ENCODE results near the gene VWC2L. TPM values are rescaled to one million over a fixed set of nuclear protein-coding genes. Genes with fewer than 3 reads are reported as not detected.

VWC2L gene
- total and polyA plus RNA-seq, 2 experiments from 2014 or later = not detected

GRCh38 chr2:214557884-214558283, 147.0 kb downstream of the VWC2L start:
- H3K4me3 ChIP-seq = no peak overlapping the region

GRCh38 chr2:214558341-214558740, 147.5 kb downstream of the VWC2L start:
- no peaks in the 10 kb centered on the region for H3F3A ChIP-seq (replicated peaks; ENCODE audit: low read depth)
- no peak overlapping the region for H3K4me3 ChIP-seq
- no peaks in the 10 kb centered on the region for H3K27me3 ChIP-seq (ENCODE audit: insufficient read depth)
- Mint-ChIP-seq H3K36me3 (ENCODE audit: low read depth) (peaks cover 3% of the 10 kb centered on the region; the same call in 1 of the 3 replicates), H3K9me3 (peaks cover 5% of the 10 kb centered on the region; the same call in 2 of the 3 replicates), H3K4me3 (no peak overlapping the region), H3K27me3 (ENCODE audit: insufficient read depth, low read depth, poor library complexity) (no peaks in the 10 kb centered on the region), H3K4me1 (no peaks in the 10 kb centered on the region), H3K27ac (no peak overlapping the region)
- ATAC-seq = no peak
- H3K4me2 ChIP-seq = no peak overlapping the region
- H3K36me3 ChIP-seq (ENCODE audit: insufficient read depth) = no peaks in the 10 kb centered on the region
- no peak overlapping the region for H2AFZ ChIP-seq
- no peaks in the 10 kb centered on the region for H3K79me2 ChIP-seq (replicated peaks; ENCODE audit: insufficient read depth)
- H3K4me1 ChIP-seq (ENCODE audit: insufficient read depth) = no peaks in the 10 kb centered on the region
- no peak overlapping the region for H3K27ac ChIP-seq (ENCODE audit: low read depth)
- DNase-seq (ENCODE audit: low spot score) = no peak
- peaks cover 5% of the 10 kb centered on the region; the same call in 1 of the 2 replicates for H3K9me2 ChIP-seq (ENCODE audit: insufficient read depth)
- H4K20me1 ChIP-seq (replicated peaks; ENCODE audit: insufficient read depth) = no peaks in the 10 kb centered on the region
- TF ChIP-seq ETS1 (IDR thresholded peaks at IDR 0.05) = no peak
- no peak for TF ChIP-seq EZH2 (IDR thresholded peaks at IDR 0.05; ENCODE audit: low read depth, unreplicated experiment)
- no peak for TF ChIP-seq ZNF462 (CRISPR knock-in tag; IDR thresholded peaks at IDR 0.05)
- no peak for TF ChIP-seq ZNF114 (CRISPR knock-in tag; IDR thresholded peaks at IDR 0.05)
- TF ChIP-seq ZNF331 (CRISPR knock-in tag; IDR thresholded peaks at IDR 0.05; ENCODE audit: low read depth) = no peak
- no peak for TF ChIP-seq STAT1 (IDR thresholded peaks at IDR 0.05; ENCODE audit: unreplicated experiment)
- TF ChIP-seq POLR2AphosphoS5 (IDR thresholded peaks at IDR 0.05; ENCODE audit: low read depth) = no peak
- no peak for TF ChIP-seq JUNB (IDR thresholded peaks at IDR 0.05; ENCODE audit: unreplicated experiment)
- no peak for TF ChIP-seq REST (IDR thresholded peaks at IDR 0.05; ENCODE audit: unreplicated experiment)
- no peak for TF ChIP-seq EZH2phosphoT487 (IDR thresholded peaks at IDR 0.05; ENCODE audit: unreplicated experiment)
- TF ChIP-seq CREB1 (CRISPR knock-in tag; IDR thresholded peaks at IDR 0.05; ENCODE audit: low read depth) = no peak
- TF ChIP-seq NANOG (IDR thresholded peaks at IDR 0.05; ENCODE audit: borderline replicate concordance) = no peak

More at GRCh38 chr2:214557884-214558283, 147.0 kb downstream of the VWC2L start:
- TF ChIP-seq EZH2phosphoT487 (IDR thresholded peaks at IDR 0.05; ENCODE audit: unreplicated experiment) = no peak
- Mint-ChIP-seq H3K27me3 (ENCODE audit: insufficient read depth, low read depth, poor library complexity) (no peaks in the 10 kb centered on the region), H3K36me3 (ENCODE audit: low read depth) (peaks cover 3% of the 10 kb centered on the region; the same call in 1 of the 3 replicates), H3K4me3 (no peak overlapping the region), H3K27ac (no peak overlapping the region), H3K9me3 (peaks cover 5% of the 10 kb centered on the region; the same call in 2 of the 3 replicates), H3K4me1 (no peaks in the 10 kb centered on the region)
- H3K27me3 ChIP-seq (ENCODE audit: insufficient read depth) = no peaks in the 10 kb centered on the region
- H3K27ac ChIP-seq (ENCODE audit: low read depth) = no peak overlapping the region
- peaks cover 7% of the 10 kb centered on the region; the same call in 1 of the 2 replicates for H3K9me2 ChIP-seq (ENCODE audit: insufficient read depth)
- H2AFZ ChIP-seq = no peak overlapping the region
- ATAC-seq (no peak), DNase-seq (ENCODE audit: low spot score) (no peak)
- no peaks in the 10 kb centered on the region for H4K20me1 ChIP-seq (replicated peaks; ENCODE audit: insufficient read depth)
- H3K4me1 ChIP-seq (ENCODE audit: insufficient read depth) = no peaks in the 10 kb centered on the region
- no peaks in the 10 kb centered on the region for H3K79me2 ChIP-seq (replicated peaks; ENCODE audit: insufficient read depth)
- H3K4me2 ChIP-seq = no peak overlapping the region
- H3K36me3 ChIP-seq (ENCODE audit: insufficient read depth) = no peaks in the 10 kb centered on the region
- H3F3A ChIP-seq (replicated peaks; ENCODE audit: low read depth) = no peaks in the 10 kb centered on the region

Measured in GM23338 (cell line).